Measurements from ENCODE around the gene CHCHD4.

DNA sequence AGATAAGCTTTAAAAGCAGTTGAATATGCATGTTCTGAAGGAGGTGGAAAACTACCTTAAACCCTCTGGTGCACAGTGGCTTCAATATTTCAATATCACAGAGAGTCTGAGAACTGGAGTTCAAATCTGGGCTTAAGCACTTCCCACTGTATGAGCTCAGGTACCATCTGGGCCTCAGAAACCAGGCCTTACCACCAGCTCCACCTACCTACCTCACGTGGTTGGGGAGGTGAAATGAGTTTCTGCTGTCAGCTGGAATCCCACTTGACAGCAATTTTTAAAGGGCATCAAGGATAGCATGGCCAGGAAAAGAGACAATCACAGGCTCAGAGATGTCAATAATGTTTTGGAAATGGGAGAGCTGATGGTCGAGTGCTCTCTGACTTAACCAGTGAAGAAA, 5.0 kb downstream of the CHCHD4 start:
- TF ChIP-seq, protein P1, sequence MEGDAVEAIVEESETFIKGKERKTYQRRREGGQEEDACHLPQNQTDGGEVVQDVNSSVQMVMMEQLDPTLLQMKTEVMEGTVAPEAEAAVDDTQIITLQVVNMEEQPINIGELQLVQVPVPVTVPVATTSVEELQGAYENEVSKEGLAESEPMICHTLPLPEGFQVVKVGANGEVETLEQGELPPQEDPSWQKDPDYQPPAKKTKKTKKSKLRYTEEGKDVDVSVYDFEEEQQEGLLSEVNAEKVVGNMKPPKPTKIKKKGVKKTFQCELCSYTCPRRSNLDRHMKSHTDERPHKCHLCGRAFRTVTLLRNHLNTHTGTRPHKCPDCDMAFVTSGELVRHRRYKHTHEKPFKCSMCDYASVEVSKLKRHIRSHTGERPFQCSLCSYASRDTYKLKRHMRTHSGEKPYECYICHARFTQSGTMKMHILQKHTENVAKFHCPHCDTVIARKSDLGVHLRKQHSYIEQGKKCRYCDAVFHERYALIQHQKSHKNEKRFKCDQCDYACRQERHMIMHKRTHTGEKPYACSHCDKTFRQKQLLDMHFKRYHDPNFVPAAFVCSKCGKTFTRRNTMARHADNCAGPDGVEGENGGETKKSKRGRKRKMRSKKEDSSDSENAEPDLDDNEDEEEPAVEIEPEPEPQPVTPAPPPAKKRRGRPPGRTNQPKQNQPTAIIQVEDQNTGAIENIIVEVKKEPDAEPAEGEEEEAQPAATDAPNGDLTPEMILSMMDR (optimal IDR thresholded peaks at IDR 0.05 in 1 of 3, IDR thresholded peaks at IDR 0.05 in 1 of 3, conservative IDR thresholded peaks at IDR 0.05 in 1 of 3; ENCODE audit: extremely low read depth in 1 of 3, insufficient read depth in 2 of 3, low read length in 3 of 3) = no peak
- no peak for TF ChIP-seq EZH2 (IDR thresholded peaks at IDR 0.05; ENCODE audit: low read length)

Data from keratinocyte (primary cell).